Measurements from ENCODE around the gene HIPK3. TPM values are rescaled to one million over a fixed set of nuclear protein-coding genes. Genes with fewer than 3 reads are reported as not detected.

HIPK3 gene
- total RNA-seq, 1 experiment from 2014 or later = 51.4 TPM

GRCh38 chr11:33291004-33291777 lies 34.0 kb downstream of the HIPK3 start:
- no peaks in the 10 kb centered on the region for H3K9me3 Mint-ChIP-seq (ENCODE audit: unreplicated experiment)
- H3K36me3 Mint-ChIP-seq (ENCODE audit: insufficient read depth, unreplicated experiment) = peaks cover 30% of the 10 kb centered on the region
- no peak for TF ChIP-seq CTCF (IDR thresholded peaks at IDR 0.05; ENCODE audit: unreplicated experiment)
- no peaks in the 10 kb centered on the region for H3K27me3 Mint-ChIP-seq (ENCODE audit: insufficient read depth, unreplicated experiment)
- H3K4me1 Mint-ChIP-seq (ENCODE audit: insufficient read depth, unreplicated experiment) = no peaks in the 10 kb centered on the region
- H3K27ac Mint-ChIP-seq (ENCODE audit: low read depth, unreplicated experiment) = no peak overlapping the region
- intact Hi-C loops (cut with micrococcal nuclease) = no loop called here
- no TSS peak for BruUV-seq (replicated peaks)
- POLR2A ChIA-PET = interaction anchor here (0.8 to 1.4 kb wide), 5 partner anchors 9 to 32 kb away, joined by 3 to 6 read pairs (median 4); no protein-coding TSS in a partner anchor
- H3K4me3 Mint-ChIP-seq (ENCODE audit: unreplicated experiment) = no peak overlapping the region
- DNase-seq (ENCODE audit: unreplicated experiment) = no peak
- CTCF ChIA-PET = interaction anchor here (0.6 to 0.7 kb wide), 2 partner anchors 154 to 1239 kb away, joined by 3 read pairs; no protein-coding TSS in a partner anchor

- Mint-ChIP-seq H3K4me3 (ENCODE audit: unreplicated experiment) (no peak overlapping the region), H3K4me1 (ENCODE audit: insufficient read depth, unreplicated experiment) (peaks cover 5% of the 10 kb centered on the region), H3K9me3 (ENCODE audit: unreplicated experiment) (no peaks in the 10 kb centered on the region), H3K27me3 (ENCODE audit: insufficient read depth, unreplicated experiment) (no peaks in the 10 kb centered on the region), H3K36me3 (ENCODE audit: insufficient read depth, unreplicated experiment) (peaks cover 32% of the 10 kb centered on the region), H3K27ac (ENCODE audit: low read depth, unreplicated experiment) (no peak overlapping the region)
- ChIA-PET POLR2A (no interaction called here), CTCF (no interaction called here)
- BruUV-seq (replicated peaks) = no TSS peak
- intact Hi-C loops (cut with micrococcal nuclease) = no loop called here
- TF ChIP-seq CTCF (IDR thresholded peaks at IDR 0.05; ENCODE audit: unreplicated experiment) = no peak
- DNase-seq (ENCODE audit: unreplicated experiment) = no peak
Observed at GRCh38 chr11:33292311-33292710, 35.1 kb downstream of the HIPK3 start.

- POLR2A ChIA-PET = interaction anchor here (1.1 kb wide), 1 partner anchor 20 kb away, joined by 4 read pairs; no protein-coding TSS in a partner anchor
- Mint-ChIP-seq H3K36me3 (ENCODE audit: insufficient read depth, unreplicated experiment) (peaks cover 27% of the 10 kb centered on the region), H3K4me3 (ENCODE audit: unreplicated experiment) (no peak overlapping the region), H3K4me1 (ENCODE audit: insufficient read depth, unreplicated experiment) (peaks cover 5% of the 10 kb centered on the region), H3K9me3 (ENCODE audit: unreplicated experiment) (no peaks in the 10 kb centered on the region), H3K27ac (ENCODE audit: low read depth, unreplicated experiment) (no peak overlapping the region), H3K27me3 (ENCODE audit: insufficient read depth, unreplicated experiment) (no peaks in the 10 kb centered on the region)
- BruUV-seq (replicated peaks) = no TSS peak
- CTCF ChIA-PET = no interaction called here
- DNase-seq (ENCODE audit: unreplicated experiment) = no peak
- intact Hi-C loops (cut with micrococcal nuclease) = no loop called here
- TF ChIP-seq CTCF (IDR thresholded peaks at IDR 0.05; ENCODE audit: unreplicated experiment) = no peak
Observed at GRCh38 chr11:33294224-33294623, 37.0 kb downstream of the HIPK3 start.

GRCh38 chr11:33294797-33295196 lies 37.6 kb downstream of the HIPK3 start:
- H3K27me3 Mint-ChIP-seq (ENCODE audit: insufficient read depth, unreplicated experiment) = no peaks in the 10 kb centered on the region
- no peak for DNase-seq (ENCODE audit: unreplicated experiment)
- no peak for TF ChIP-seq CTCF (IDR thresholded peaks at IDR 0.05; ENCODE audit: unreplicated experiment)
- BruUV-seq (replicated peaks) = no TSS peak
- H3K9me3 Mint-ChIP-seq (ENCODE audit: unreplicated experiment) = no peaks in the 10 kb centered on the region
- no peak overlapping the region for H3K27ac Mint-ChIP-seq (ENCODE audit: low read depth, unreplicated experiment)
- ChIA-PET POLR2A (interaction anchor here (1.1 kb wide), 1 partner anchor 20 kb away, joined by 4 read pairs; no protein-coding TSS in a partner anchor), CTCF (no interaction called here)
- H3K36me3 Mint-ChIP-seq (ENCODE audit: insufficient read depth, unreplicated experiment) = peaks cover 27% of the 10 kb centered on the region
- H3K4me3 Mint-ChIP-seq (ENCODE audit: unreplicated experiment) = no peak overlapping the region
- intact Hi-C loops (cut with micrococcal nuclease) = no loop called here
- peaks cover 5% of the 10 kb centered on the region for H3K4me1 Mint-ChIP-seq (ENCODE audit: insufficient read depth, unreplicated experiment)
